Suprapubic skin (tissue), 4 donors: Measurements from ENCODE around the gene ITPA. TPM values are rescaled to one million over a fixed set of nuclear protein-coding genes. Genes with fewer than 3 reads are reported as not detected.

Experiments used
- DNase-seq, 2 donors: peaks; one replicate each; pipeline ENCODE4 v3.0.0-alpha.2; 2019; ENCODE audit warnings: low spot score in 2 of 2
- H3K27ac ChIP-seq: fragments of 200-600 bp; sonication (generic); one replicate; pipeline ENCODE4 v1.5.1; 2019
- H3K27me3 ChIP-seq: fragments of 200-600 bp; sonication (generic); one replicate; pipeline ENCODE4 v1.5.1; 2019
- H3K36me3 ChIP-seq: fragments of 200-600 bp; sonication (generic); one replicate; pipeline ENCODE4 v1.5.1; 2019
- H3K4me1 ChIP-seq: fragments of 200-600 bp; sonication (generic); one replicate; pipeline ENCODE4 v1.5.1; 2019
- H3K4me3 ChIP-seq: fragments of 200-600 bp; sonication (generic); one replicate; pipeline ENCODE4 v1.5.1; 2019; ENCODE audit warnings: mild to moderate bottlenecking
- H3K9me3 ChIP-seq: fragments of 200-600 bp; sonication (generic); one replicate; pipeline ENCODE4 v1.5.1; 2019
- EP300 ChIP-seq: sonication (generic); formaldehyde crosslinking; IDR thresholded peaks from one replicate; pipeline ENCODE4 v1.6.1; 2017; ENCODE audit warnings: antibody characterized with exemption
- POLR2A ChIP-seq, 2 donors: fragments of 450-650 bp; IDR thresholded peaks; one replicate each; pipeline ENCODE4 v1.6.1; 2017; ENCODE audit warnings: antibody characterized with exemption in 2 of 2, mild to moderate bottlenecking in 2 of 2, moderate library complexity in 2 of 2
- POLR2AphosphoS5 ChIP-seq, 3 donors: sonication (generic); formaldehyde crosslinking; IDR thresholded peaks; one replicate each; pipeline ENCODE4 v1.6.1; 2017; ENCODE audit warnings: antibody characterized with exemption in 3 of 3
- WGBS: methylation state at CpG from one replicate; pipeline ENCODE4 v1.1.5; 2018; 5-methylcytosine and 5-hydroxymethylcytosine counted together
- total RNA-seq, 4 donors: library from RNA; depleted of rRNA; stranded (reverse); fragments of >200 nt; gene quantifications; one replicate each; pipeline ENCODE4 v1.1.0, GENCODE V29; 2016
- TF ChIP-seq, protein P1 (sequence below), 2 donors: fragments of 200-600 bp in 1 of 2; fragments of 450-650 bp in 1 of 2; sonication (generic) in 1 of 2; IDR thresholded peaks; one replicate each; pipeline ENCODE4 v1.5.1; 2016 to 2019; ENCODE audit warnings: antibody characterized with exemption in 2 of 2, mild to moderate bottlenecking in 1 of 2, moderate library complexity in 1 of 2

Gene ITPA
- total RNA-seq, 4 donors from 2014 or later: 40.5 to 72.4 (median 53.6) TPM

DNA sequence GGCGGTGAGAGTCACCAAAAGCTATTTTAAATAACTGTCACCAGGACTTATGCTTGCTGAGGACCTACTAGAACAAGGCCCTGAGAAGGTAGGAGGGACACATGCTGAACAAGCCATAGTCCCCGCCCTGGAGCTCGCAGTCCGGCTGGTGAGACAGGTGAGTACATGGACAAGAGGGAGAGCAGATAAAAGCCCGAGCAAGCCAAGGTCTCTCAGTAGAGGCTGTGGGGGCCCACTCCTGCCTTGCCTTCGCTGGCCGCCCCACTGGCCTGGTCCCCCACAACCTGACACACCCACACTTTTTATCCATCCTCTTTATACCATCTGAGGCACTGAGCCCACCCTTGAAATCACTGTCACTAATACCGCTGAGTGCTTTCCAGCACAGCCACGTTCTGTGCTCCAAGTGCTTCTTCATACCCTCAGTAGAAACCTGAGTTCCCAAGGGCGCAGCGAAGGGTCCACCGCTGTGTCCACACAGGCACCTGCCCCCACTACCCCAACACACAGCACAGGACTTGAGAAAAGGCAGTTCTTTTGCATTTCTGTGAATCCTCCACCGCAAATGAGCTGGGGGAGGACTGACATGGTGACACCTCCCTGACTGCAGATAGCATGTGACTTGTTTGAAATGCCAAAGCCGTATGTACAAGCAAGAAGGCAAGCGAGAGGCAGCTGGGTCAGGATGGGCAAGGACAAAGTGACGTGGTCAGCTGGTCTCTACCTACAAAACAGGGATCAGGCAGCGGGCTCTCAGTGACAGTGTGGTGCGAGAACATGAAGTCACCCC lies 16.9 kb upstream of the ITPA start:
- Histone ChIP-seq H3K4me1 (no peaks in the 10 kb centered on the region), H3K9me3 (no peaks in the 10 kb centered on the region), H3K36me3 (peaks cover 88% of the 10 kb centered on the region), H3K27me3 (no peaks in the 10 kb centered on the region), H3K27ac (no peak overlapping the region), H3K4me3 (no peak overlapping the region)
- no peak for DNase-seq
- WGBS: 92% methylated on average over 18 of the region's 18 CpGs
- TF ChIP-seq, protein P1, sequence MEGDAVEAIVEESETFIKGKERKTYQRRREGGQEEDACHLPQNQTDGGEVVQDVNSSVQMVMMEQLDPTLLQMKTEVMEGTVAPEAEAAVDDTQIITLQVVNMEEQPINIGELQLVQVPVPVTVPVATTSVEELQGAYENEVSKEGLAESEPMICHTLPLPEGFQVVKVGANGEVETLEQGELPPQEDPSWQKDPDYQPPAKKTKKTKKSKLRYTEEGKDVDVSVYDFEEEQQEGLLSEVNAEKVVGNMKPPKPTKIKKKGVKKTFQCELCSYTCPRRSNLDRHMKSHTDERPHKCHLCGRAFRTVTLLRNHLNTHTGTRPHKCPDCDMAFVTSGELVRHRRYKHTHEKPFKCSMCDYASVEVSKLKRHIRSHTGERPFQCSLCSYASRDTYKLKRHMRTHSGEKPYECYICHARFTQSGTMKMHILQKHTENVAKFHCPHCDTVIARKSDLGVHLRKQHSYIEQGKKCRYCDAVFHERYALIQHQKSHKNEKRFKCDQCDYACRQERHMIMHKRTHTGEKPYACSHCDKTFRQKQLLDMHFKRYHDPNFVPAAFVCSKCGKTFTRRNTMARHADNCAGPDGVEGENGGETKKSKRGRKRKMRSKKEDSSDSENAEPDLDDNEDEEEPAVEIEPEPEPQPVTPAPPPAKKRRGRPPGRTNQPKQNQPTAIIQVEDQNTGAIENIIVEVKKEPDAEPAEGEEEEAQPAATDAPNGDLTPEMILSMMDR (IDR thresholded peaks at IDR 0.05): no peak
- no peak for TF ChIP-seq POLR2AphosphoS5 (IDR thresholded peaks at IDR 0.05)
- TF ChIP-seq POLR2A (IDR thresholded peaks at IDR 0.05): no peak
- TF ChIP-seq EP300: no peak

DNA sequence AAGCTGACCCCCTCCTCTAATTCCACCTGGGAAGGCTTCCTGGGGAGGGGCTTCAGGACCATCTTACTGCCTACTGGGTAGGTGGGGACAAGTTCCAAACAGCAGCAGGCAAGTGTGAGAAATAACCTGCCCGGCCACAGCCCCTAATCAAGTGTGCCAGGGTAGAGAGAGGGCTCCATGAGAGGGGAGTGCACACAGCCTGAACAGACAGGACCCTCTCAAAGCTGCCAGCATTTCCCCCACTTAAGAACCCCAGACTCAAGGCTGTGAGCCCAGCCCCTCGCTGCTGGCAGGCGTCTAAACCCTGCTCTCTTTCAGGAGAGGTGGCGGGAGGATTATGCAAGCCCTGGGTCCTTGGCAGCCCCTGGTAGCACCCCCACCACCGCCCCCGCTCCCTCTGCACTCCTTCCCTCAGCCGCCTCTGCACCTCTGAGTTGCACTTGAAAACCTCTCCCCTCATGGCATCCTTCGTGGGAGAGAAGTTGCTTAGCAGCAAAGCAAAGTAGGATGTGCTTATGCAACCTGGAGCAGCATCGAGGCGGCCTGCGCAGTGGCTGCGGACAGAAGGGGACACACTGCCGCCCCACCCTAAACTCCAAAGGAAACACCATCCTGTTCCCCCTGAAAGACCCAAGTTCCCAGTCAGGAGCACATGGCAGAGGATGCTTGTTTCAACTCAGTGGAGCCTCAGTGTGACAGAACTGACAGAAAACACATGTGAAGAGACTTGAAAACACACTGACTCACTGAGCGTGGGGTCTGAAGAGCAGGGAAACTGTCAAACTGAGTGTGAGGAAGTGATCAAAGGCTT lies 15.3 kb upstream of the ITPA start:
- Histone ChIP-seq H3K4me3 (no peak overlapping the region), H3K36me3 (peaks cover 86% of the 10 kb centered on the region), H3K4me1 (no peaks in the 10 kb centered on the region), H3K27me3 (no peaks in the 10 kb centered on the region), H3K9me3 (no peaks in the 10 kb centered on the region), H3K27ac (no peak overlapping the region)
- WGBS: 92% methylated on average over 13 of the region's 14 CpGs
- no peak for TF ChIP-seq POLR2AphosphoS5 (IDR thresholded peaks at IDR 0.05)
- no peak for TF ChIP-seq POLR2A (IDR thresholded peaks at IDR 0.05)
- no peak for TF ChIP-seq EP300
- TF ChIP-seq, protein P1 (IDR thresholded peaks at IDR 0.05): no peak
- no peak for DNase-seq

DNA sequence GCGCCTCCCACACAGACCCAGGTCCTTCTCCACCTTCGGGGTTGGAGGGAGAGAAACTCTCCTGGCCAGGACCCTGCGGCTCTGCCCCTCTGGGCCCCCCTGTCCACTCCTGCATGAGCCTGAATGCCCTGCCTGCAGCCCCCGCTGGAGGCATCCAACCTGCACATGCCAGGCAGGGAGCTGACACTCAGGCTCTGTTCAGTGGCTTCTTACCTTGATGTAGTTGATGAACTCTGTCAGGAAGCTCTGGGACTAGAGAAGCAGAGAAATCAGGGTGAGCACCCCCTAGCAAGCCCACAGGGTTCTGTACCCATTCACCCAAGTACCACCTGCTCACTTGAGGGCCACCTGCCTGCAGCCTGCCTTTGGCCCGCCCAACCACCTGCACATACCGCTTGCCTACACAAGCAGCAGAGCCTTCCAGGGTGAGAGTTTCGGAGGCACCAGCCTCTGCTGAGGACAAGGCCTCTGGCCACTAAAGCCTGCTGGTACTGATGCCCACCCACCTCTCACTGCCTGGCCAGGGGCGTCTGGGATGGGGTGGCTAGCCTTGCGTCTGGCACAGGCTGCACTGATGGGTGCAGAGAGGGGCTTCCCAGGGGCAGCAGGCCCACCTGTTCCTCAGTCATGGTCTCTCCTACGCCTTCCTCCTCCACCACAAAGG lies 14.5 kb upstream of the ITPA start:
- Histone ChIP-seq H3K27me3 (no peaks in the 10 kb centered on the region), H3K4me3 (no peak overlapping the region), H3K4me1 (no peaks in the 10 kb centered on the region), H3K9me3 (no peaks in the 10 kb centered on the region), H3K36me3 (peaks cover 88% of the 10 kb centered on the region), H3K27ac (no peak overlapping the region)
- no peak for DNase-seq
- TF ChIP-seq POLR2AphosphoS5 (IDR thresholded peaks at IDR 0.05) (no peak), POLR2A (IDR thresholded peaks at IDR 0.05) (no peak), EP300 (no peak)
- TF ChIP-seq, protein P1 (IDR thresholded peaks at IDR 0.05): no peak
- 96% methylated on average over 9 of the region's 10 CpGs for WGBS

DNA sequence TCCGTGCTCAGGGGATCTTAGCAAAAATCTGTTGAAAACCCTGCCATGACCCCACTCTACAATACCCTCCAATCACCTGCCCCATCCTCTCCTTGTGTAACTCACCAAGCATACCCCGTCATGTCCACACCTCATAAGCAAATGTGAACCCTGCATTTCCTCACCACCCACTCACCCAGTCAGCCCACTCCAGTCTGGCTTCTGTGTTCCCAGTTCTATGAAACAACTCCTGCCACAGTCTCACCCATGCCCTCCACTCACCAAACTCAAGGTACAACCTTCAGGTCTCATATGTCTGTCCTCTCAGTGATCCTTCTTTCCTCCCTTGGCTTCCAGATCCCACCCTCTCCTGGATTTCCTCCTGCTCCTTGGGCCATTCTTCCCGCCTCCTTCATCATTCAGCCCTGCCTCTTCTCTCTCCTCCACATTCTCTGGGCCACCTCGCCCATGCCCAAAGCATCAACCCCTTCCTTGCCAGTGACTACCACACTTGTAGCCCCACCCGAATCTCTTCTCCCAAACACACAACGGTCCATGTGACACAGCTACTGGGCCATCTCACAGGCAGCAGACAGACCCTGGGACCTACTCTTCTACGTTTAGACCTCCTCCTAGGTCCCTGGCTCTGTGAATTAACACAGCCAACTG lies 13.6 kb upstream of the ITPA start:
- 87% methylated on average over 7 of the region's 7 CpGs for WGBS
- peaks cover 88% of the 10 kb centered on the region for H3K36me3 ChIP-seq
- TF ChIP-seq, protein P1 (IDR thresholded peaks at IDR 0.05): no peak
- TF ChIP-seq POLR2A (IDR thresholded peaks at IDR 0.05) (no peak), EP300 (no peak)
- H3K4me1 ChIP-seq: no peaks in the 10 kb centered on the region
- no peaks in the 10 kb centered on the region for H3K27me3 ChIP-seq
- no peak overlapping the region for H3K27ac ChIP-seq
- H3K9me3 ChIP-seq: no peaks in the 10 kb centered on the region
- H3K4me3 ChIP-seq: no peak overlapping the region
- DNase-seq: no peak
